ENCODE measurements around the gene STPG1.

STPG1 gene

DNA sequence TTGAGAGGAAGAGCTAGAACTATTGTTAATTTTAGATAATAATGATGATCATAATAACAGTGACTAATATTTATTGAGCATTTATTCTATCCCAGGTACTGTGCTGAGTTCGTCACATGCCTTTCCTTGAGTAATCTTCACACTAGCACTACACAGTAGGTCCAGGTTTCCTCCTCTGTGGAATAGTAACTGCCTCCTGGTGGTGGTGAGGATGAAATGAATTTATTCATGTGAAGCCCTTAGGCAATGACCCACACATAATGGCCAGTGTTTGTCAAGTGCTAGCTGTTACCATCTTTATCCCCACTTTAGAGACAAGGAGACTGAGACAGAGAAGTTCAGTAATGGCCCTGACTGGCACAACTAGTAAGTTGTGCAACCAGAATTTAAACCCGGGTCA is 7.9 kb upstream of the STPG1 start:
- no peaks in the 10 kb centered on the region for H4K20me1 ChIP-seq (ENCODE audit: low read depth, low read length)
- H3K79me2 ChIP-seq (ENCODE audit: insufficient read depth, low read length): peaks cover 22% of the 10 kb centered on the region; the same call in 1 of the 2 replicates
- H3K9ac ChIP-seq (ENCODE audit: low read length): no peak overlapping the region
- no peaks in the 10 kb centered on the region for H3K9me3 ChIP-seq (ENCODE audit: insufficient read depth, low read length)
- no peaks in the 10 kb centered on the region for H3K27me3 ChIP-seq (ENCODE audit: low read length)
- H3K9me2 ChIP-seq (replicated peaks; ENCODE audit: insufficient read depth, low read length): no peaks in the 10 kb centered on the region
- 0 out of 2 replicates have a peak, but pooled peaks cover 3% of the 10 kb centered on the region for H3K36me3 ChIP-seq (ENCODE audit: low read length)
- H3K4me3 ChIP-seq (ENCODE audit: insufficient read depth, low read length, poor library complexity, severe bottlenecking): no peak overlapping the region
- no peak overlapping the region for H3K27ac ChIP-seq (ENCODE audit: low read depth, low read length)
- TF ChIP-seq EZH2phosphoT487 (conservative IDR thresholded peaks at IDR 0.05; ENCODE audit: low read length): no peak
- TF ChIP-seq, protein P1, sequence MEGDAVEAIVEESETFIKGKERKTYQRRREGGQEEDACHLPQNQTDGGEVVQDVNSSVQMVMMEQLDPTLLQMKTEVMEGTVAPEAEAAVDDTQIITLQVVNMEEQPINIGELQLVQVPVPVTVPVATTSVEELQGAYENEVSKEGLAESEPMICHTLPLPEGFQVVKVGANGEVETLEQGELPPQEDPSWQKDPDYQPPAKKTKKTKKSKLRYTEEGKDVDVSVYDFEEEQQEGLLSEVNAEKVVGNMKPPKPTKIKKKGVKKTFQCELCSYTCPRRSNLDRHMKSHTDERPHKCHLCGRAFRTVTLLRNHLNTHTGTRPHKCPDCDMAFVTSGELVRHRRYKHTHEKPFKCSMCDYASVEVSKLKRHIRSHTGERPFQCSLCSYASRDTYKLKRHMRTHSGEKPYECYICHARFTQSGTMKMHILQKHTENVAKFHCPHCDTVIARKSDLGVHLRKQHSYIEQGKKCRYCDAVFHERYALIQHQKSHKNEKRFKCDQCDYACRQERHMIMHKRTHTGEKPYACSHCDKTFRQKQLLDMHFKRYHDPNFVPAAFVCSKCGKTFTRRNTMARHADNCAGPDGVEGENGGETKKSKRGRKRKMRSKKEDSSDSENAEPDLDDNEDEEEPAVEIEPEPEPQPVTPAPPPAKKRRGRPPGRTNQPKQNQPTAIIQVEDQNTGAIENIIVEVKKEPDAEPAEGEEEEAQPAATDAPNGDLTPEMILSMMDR (IDR thresholded peaks at IDR 0.05; ENCODE audit: insufficient read depth, low read length, poor library complexity, severe bottlenecking): no peak
- peaks cover 7% of the 10 kb centered on the region for H3F3A ChIP-seq (ENCODE audit: insufficient read depth)
- no peak overlapping the region for H2AFZ ChIP-seq (ENCODE audit: low read depth, low read length, severe bottlenecking)
- no peak overlapping the region for H3K4me2 ChIP-seq (ENCODE audit: low read depth, low read length, poor library complexity, severe bottlenecking)

DNA sequence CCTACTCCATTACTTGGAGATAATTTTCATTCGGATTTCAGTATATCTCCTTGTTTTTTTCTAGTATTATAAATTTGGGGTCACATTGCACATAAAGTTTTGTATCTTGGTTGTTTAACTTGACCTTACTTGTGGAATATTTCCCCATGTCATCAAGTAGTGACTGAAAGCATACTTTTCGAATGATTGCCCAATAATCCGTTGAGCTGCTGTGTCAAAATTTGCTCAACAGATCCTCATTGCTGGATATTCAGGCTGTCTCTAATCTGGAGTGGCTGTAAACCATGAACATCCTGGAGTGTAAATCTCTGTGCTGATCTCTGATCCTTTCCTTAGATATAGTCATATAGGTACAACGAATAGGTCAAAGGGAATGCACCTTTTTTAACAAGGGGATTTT is 7.0 kb upstream of the STPG1 start:
- Histone ChIP-seq H3K27me3 (ENCODE audit: low read length) (no peaks in the 10 kb centered on the region), H3K79me2 (ENCODE audit: insufficient read depth, low read length) (peaks cover 29% of the 10 kb centered on the region; the same call in 1 of the 2 replicates), H3F3A (ENCODE audit: insufficient read depth) (peaks cover 9% of the 10 kb centered on the region), H3K4me2 (ENCODE audit: low read depth, low read length, poor library complexity, severe bottlenecking) (no peak overlapping the region), H3K9ac (ENCODE audit: low read length) (no peak overlapping the region), H3K27ac (ENCODE audit: low read depth, low read length) (no peak overlapping the region), H4K20me1 (ENCODE audit: low read depth, low read length) (no peaks in the 10 kb centered on the region), H3K9me2 (replicated peaks; ENCODE audit: insufficient read depth, low read length) (no peaks in the 10 kb centered on the region), H3K36me3 (ENCODE audit: low read length) (0 out of 2 replicates have a peak, but pooled peaks cover 3% of the 10 kb centered on the region), H3K4me3 (ENCODE audit: insufficient read depth, low read length, poor library complexity, severe bottlenecking) (no peak overlapping the region), H2AFZ (ENCODE audit: low read depth, low read length, severe bottlenecking) (no peak overlapping the region), H3K9me3 (ENCODE audit: insufficient read depth, low read length) (no peaks in the 10 kb centered on the region)
- TF ChIP-seq, protein P1 (IDR thresholded peaks at IDR 0.05; ENCODE audit: insufficient read depth, low read length, poor library complexity, severe bottlenecking): no peak
- TF ChIP-seq EZH2phosphoT487 (conservative IDR thresholded peaks at IDR 0.05; ENCODE audit: low read length): no peak

DNA sequence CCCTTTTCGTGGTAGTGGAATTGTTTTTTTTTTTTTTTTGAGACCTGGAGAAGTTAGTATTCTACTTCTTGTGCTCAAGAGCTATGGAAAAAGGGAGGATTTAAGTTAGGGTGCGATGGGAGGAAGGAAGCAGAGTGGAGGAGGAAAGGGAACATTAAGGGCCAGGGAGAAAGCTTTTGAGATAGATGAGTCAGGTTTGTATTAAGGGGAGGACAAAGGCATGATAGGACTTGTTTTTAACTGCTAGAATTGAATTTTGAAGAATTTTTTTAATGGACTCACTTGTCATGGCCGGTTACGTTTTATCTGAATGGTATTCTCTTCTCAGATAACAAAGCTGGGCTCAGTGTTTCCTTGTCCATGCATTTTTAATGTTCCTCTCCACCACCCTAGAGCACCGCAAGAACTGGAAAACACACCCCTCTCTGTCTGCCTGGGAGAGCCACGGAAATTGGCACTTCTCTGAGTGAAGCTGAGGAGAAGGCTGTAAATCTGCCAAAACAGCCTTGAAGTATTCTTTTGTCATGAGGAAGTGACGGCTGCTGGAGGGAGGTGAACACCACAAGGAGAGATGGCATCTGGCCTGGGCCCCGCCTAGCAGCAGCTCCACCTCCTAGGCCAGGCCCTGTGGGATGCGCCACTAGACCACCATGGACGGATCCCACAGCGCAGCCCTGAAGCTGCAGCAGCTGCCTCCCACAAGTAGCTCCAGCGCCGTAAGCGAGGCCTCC is 5.5 kb upstream of the STPG1 start:
- peaks cover 29% of the 10 kb centered on the region; the same call in 1 of the 2 replicates for H3K79me2 ChIP-seq (ENCODE audit: insufficient read depth, low read length)
- peaks cover 13% of the 10 kb centered on the region for H3F3A ChIP-seq (ENCODE audit: insufficient read depth)
- no peak overlapping the region for H3K9ac ChIP-seq (ENCODE audit: low read length)
- H3K27ac ChIP-seq (ENCODE audit: low read depth, low read length): no peak overlapping the region
- TF ChIP-seq, protein P1 (IDR thresholded peaks at IDR 0.05; ENCODE audit: insufficient read depth, low read length, poor library complexity, severe bottlenecking): no peak
- TF ChIP-seq EZH2phosphoT487 (conservative IDR thresholded peaks at IDR 0.05; ENCODE audit: low read length): no peak
- H3K9me2 ChIP-seq (replicated peaks; ENCODE audit: insufficient read depth, low read length): no peaks in the 10 kb centered on the region
- H3K4me3 ChIP-seq (ENCODE audit: insufficient read depth, low read length, poor library complexity, severe bottlenecking): no peak overlapping the region
- no peaks in the 10 kb centered on the region for H3K9me3 ChIP-seq (ENCODE audit: insufficient read depth, low read length)
- H4K20me1 ChIP-seq (ENCODE audit: low read depth, low read length): no peaks in the 10 kb centered on the region
- H3K4me2 ChIP-seq (ENCODE audit: low read depth, low read length, poor library complexity, severe bottlenecking): no peak overlapping the region
- H3K27me3 ChIP-seq (ENCODE audit: low read length): no peaks in the 10 kb centered on the region
- H2AFZ ChIP-seq (ENCODE audit: low read depth, low read length, severe bottlenecking): no peak overlapping the region
- H3K36me3 ChIP-seq (ENCODE audit: low read length): 0 out of 2 replicates have a peak, but pooled peaks cover 3% of the 10 kb centered on the region

Measured in SU-DHL-6 (cell line).